Measurements from ENCODE around the gene ODC1. TPM values are rescaled to one million over a fixed set of nuclear protein-coding genes. Genes with fewer than 3 reads are reported as not detected.

Gene ODC1
- total RNA-seq, 1 experiment from 2014 or later, result 231 TPM

DNA sequence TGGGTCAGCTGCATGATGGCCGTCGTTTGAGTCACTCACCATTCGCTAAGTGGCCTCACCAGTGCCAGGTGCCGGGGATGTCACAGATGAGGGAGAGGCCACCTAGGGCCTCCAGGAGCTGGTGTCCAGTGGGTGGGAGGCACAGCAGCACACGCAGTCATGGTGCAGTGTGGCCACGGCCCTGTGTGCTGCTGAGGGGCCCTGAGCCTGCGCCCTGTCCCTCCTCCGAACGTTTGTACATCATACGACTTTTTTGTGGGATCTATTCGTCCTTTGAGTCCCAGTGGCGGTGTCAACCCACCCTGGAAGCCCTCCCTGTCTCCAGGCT, 30.1 kb upstream of the ODC1 start:
- TF ChIP-seq ZNF274 (IDR thresholded peaks at IDR 0.05; ENCODE audit: low read depth, low read length), result no peak
- no peak for TF ChIP-seq YY1 (IDR thresholded peaks at IDR 0.05; ENCODE audit: extremely low read depth, insufficient replicate concordance, low read depth, low read length)
- no peak for TF ChIP-seq CBX3 (IDR thresholded peaks at IDR 0.05; ENCODE audit: low read depth)
- no peak for TF ChIP-seq RAD21 (IDR thresholded peaks at IDR 0.05; ENCODE audit: low read depth)
- TF ChIP-seq SRF (IDR thresholded peaks at IDR 0.05; ENCODE audit: low read depth), result no peak
- TF ChIP-seq, protein P1, sequence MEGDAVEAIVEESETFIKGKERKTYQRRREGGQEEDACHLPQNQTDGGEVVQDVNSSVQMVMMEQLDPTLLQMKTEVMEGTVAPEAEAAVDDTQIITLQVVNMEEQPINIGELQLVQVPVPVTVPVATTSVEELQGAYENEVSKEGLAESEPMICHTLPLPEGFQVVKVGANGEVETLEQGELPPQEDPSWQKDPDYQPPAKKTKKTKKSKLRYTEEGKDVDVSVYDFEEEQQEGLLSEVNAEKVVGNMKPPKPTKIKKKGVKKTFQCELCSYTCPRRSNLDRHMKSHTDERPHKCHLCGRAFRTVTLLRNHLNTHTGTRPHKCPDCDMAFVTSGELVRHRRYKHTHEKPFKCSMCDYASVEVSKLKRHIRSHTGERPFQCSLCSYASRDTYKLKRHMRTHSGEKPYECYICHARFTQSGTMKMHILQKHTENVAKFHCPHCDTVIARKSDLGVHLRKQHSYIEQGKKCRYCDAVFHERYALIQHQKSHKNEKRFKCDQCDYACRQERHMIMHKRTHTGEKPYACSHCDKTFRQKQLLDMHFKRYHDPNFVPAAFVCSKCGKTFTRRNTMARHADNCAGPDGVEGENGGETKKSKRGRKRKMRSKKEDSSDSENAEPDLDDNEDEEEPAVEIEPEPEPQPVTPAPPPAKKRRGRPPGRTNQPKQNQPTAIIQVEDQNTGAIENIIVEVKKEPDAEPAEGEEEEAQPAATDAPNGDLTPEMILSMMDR (IDR thresholded peaks at IDR 0.05 in 2 of 3, conservative IDR thresholded peaks at IDR 0.05 in 1 of 3; ENCODE audit: borderline replicate concordance in 1 of 3, insufficient read depth in 1 of 3, low read depth in 2 of 3, low read length in 2 of 3), result no peak
- TF ChIP-seq SP1 (IDR thresholded peaks at IDR 0.05; ENCODE audit: low read depth), result no peak
- TF ChIP-seq ZFX (IDR thresholded peaks at IDR 0.05), result no peak
- no peak for TF ChIP-seq POLR2AphosphoS5 (IDR thresholded peaks at IDR 0.05; ENCODE audit: low read depth, low read length)
- TF ChIP-seq TCF7L2 (IDR thresholded peaks at IDR 0.05; ENCODE audit: borderline replicate concordance, extremely low read depth, insufficient read depth, insufficient read length), result no peak
- TF ChIP-seq FOSL1 (IDR thresholded peaks at IDR 0.05; ENCODE audit: low read depth), result no peak
- no peak for TF ChIP-seq SIN3A (IDR thresholded peaks at IDR 0.05; ENCODE audit: low read depth)
- TF ChIP-seq, protein P2, sequence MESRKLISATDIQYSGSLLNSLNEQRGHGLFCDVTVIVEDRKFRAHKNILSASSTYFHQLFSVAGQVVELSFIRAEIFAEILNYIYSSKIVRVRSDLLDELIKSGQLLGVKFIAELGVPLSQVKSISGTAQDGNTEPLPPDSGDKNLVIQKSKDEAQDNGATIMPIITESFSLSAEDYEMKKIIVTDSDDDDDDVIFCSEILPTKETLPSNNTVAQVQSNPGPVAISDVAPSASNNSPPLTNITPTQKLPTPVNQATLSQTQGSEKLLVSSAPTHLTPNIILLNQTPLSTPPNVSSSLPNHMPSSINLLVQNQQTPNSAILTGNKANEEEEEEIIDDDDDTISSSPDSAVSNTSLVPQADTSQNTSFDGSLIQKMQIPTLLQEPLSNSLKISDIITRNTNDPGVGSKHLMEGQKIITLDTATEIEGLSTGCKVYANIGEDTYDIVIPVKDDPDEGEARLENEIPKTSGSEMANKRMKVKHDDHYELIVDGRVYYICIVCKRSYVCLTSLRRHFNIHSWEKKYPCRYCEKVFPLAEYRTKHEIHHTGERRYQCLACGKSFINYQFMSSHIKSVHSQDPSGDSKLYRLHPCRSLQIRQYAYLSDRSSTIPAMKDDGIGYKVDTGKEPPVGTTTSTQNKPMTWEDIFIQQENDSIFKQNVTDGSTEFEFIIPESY (IDR thresholded peaks at IDR 0.05; ENCODE audit: extremely low read depth, insufficient replicate concordance, low read length), result no peak
- no peak for TF ChIP-seq CEBPB (IDR thresholded peaks at IDR 0.05; ENCODE audit: low read depth)
- TF ChIP-seq POLR2A (IDR thresholded peaks at IDR 0.05; ENCODE audit: borderline replicate concordance, extremely low read depth, insufficient read depth, insufficient read length), result no peak
- TF ChIP-seq JUND (IDR thresholded peaks at IDR 0.05), result no peak
- TF ChIP-seq, protein P3, sequence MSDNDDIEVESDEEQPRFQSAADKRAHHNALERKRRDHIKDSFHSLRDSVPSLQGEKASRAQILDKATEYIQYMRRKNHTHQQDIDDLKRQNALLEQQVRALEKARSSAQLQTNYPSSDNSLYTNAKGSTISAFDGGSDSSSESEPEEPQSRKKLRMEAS (IDR thresholded peaks at IDR 0.05), result no peak
- no peak for TF ChIP-seq EZH2phosphoT487 (IDR thresholded peaks at IDR 0.05; ENCODE audit: borderline replicate concordance)
- H3K9me3 ChIP-seq (ENCODE audit: control insufficient read depth in 1 of 2, insufficient read depth in 1 of 2, low read depth in 1 of 2, low read length in 2 of 2), result no peaks in the 10 kb centered on the region

More for the DNA sequence above, 30.1 kb upstream of the ODC1 start:
- H3K4me1 ChIP-seq (ENCODE audit: control insufficient read depth in 1 of 2, insufficient read depth in 2 of 2, low read length in 2 of 2), result no peaks in the 10 kb centered on the region
- DNase-seq (ENCODE audit: low read depth, low spot score) (no peak), ATAC-seq (no peak)
- H3K4me2 ChIP-seq (ENCODE audit: low read length), result no peak overlapping the region
- no peaks in the 10 kb centered on the region for H4K20me1 ChIP-seq (ENCODE audit: insufficient read depth)
- no peaks in the 10 kb centered on the region for H3K36me3 ChIP-seq (ENCODE audit: control insufficient read depth in 1 of 2, insufficient read depth in 2 of 2, low read length in 2 of 2)
- no peaks in the 10 kb centered on the region for H3K79me2 ChIP-seq (ENCODE audit: insufficient read depth, low read length)
- H3K9ac ChIP-seq (ENCODE audit: low read length), result no peak overlapping the region
- H3K27me3 ChIP-seq (ENCODE audit: insufficient read depth, low read length), result peaks cover 28% of the 10 kb centered on the region
- no peak overlapping the region for H2AFZ ChIP-seq (ENCODE audit: low read depth, low read length, poor library complexity, severe bottlenecking)
- BruUV-seq (replicated peaks), result no TSS peak
- H3K4me3 ChIP-seq (replicated peaks in 1 of 2; ENCODE audit: low read depth in 1 of 2, low read length in 2 of 2), result no peak overlapping the region
- ChIA-PET CTCF (no interaction called here), POLR2A (no interaction called here), RAD21 (ENCODE audit: low non-redundant PET in 1 of 2, low total read pairs in 2 of 2, uncharacterized antibody in 2 of 2, unreplicated experiment in 2 of 2) (no interaction called here)
- no peaks in the 10 kb centered on the region for H3K9me2 ChIP-seq (ENCODE audit: insufficient read depth)
- intact Hi-C loops (cut with micrococcal nuclease), result no loop called here
- no peak overlapping the region for H3K27ac ChIP-seq (ENCODE audit: low read depth, low read length)
